CD14-positive monocyte (primary cell): ENCODE measurements around the gene MLC1. TPM values are rescaled to one million over a fixed set of nuclear protein-coding genes. Genes with fewer than 3 reads are reported as not detected.

ENCODE experiments used
- DNase-seq, 3 donors: peaks; one replicate each; pipeline ENCODE4 v3.0.0-alpha.2; 2011 to 2022
- H2AFZ ChIP-seq: 2 replicates; pipeline ENCODE4 v1.6.0; 2012; ENCODE audit warnings: mild to moderate bottlenecking, low read depth, low read length, inconsistent platforms; ENCODE audit not compliant: insufficient read depth, poor library complexity, severe bottlenecking
- H3K27ac ChIP-seq, 2 donors: 1 replicate in 1 of 2; 2 replicates in 1 of 2; pipeline ENCODE4 v1.5.1; 2012 to 2013; ENCODE audit warnings: low read length in 2 of 2, control low read depth in 1 of 2, inconsistent platforms in 1 of 2, low read depth in 1 of 2, mild to moderate bottlenecking in 1 of 2
- H3K27me3 ChIP-seq, 2 donors: one replicate each; pipeline versions ENCODE4 v1.6.0 to v1.6.1; 2011 to 2013; ENCODE audit warnings: low read length in 2 of 2; ENCODE audit not compliant: control insufficient read depth in 2 of 2, insufficient read depth in 2 of 2
- H3K36me3 ChIP-seq, 2 donors: replicated peaks in 1 of 2; 1 replicate in 1 of 2; 2 replicates in 1 of 2; pipeline versions ENCODE4 v1.5.1 to v1.6.1; 2012 to 2013; ENCODE audit warnings: low read length in 2 of 2, control low read depth in 1 of 2, inconsistent platforms in 1 of 2, mild to moderate bottlenecking in 1 of 2; ENCODE audit not compliant: insufficient read depth in 2 of 2, control insufficient read depth in 1 of 2
- H3K4me1 ChIP-seq, 2 donors: 1 replicate in 1 of 2; 2 replicates in 1 of 2; pipeline versions ENCODE4 v1.5.1 to v1.6.1; 2012 to 2013; ENCODE audit warnings: low read length in 2 of 2, control low read depth in 1 of 2, inconsistent platforms in 1 of 2, mild to moderate bottlenecking in 1 of 2, moderate library complexity in 1 of 2; ENCODE audit not compliant: insufficient read depth in 2 of 2, control insufficient read depth in 1 of 2
- H3K4me2 ChIP-seq: replicated peaks from 2 replicates; pipeline ENCODE3; 2012; ENCODE audit warnings: low read length, moderate library complexity, mild to moderate bottlenecking; ENCODE audit not compliant: poor library complexity, severe bottlenecking; ENCODE audit errors: extremely low read depth
- H3K4me3 ChIP-seq, 3 experiments: fragments of 200-600 bp in 1 of 3; sonication (generic) in 1 of 3; replicated peaks in 1 of 3; 1 replicate in 2 of 3; 2 replicates in 1 of 3; pipeline ENCODE4 v1.5.1; 2011 to 2013; ENCODE audit warnings: low read length in 3 of 3, mild to moderate bottlenecking in 3 of 3, control low read depth in 2 of 3, low read depth in 2 of 3, inconsistent platforms in 1 of 3, moderate library complexity in 1 of 3
- H3K79me2 ChIP-seq: 2 replicates; pipeline ENCODE4 v1.6.0; 2012; ENCODE audit warnings: mild to moderate bottlenecking, control low read depth, inconsistent platforms, low read length, moderate library complexity; ENCODE audit not compliant: insufficient read depth
- H3K9ac ChIP-seq: 2 replicates; pipeline ENCODE4 v1.6.0; 2017; ENCODE audit warnings: low read length, mild to moderate bottlenecking; ENCODE audit not compliant: insufficient read depth, poor library complexity, severe bottlenecking
- H3K9me3 ChIP-seq, 2 donors: replicated peaks in 1 of 2; 1 replicate in 1 of 2; 2 replicates in 1 of 2; pipeline versions ENCODE4 v1.5.1 to v1.6.1; 2012 to 2013; ENCODE audit warnings: low read length in 2 of 2, control low read depth in 1 of 2; ENCODE audit not compliant: control insufficient read depth in 1 of 2, insufficient read depth in 1 of 2
- H4K20me1 ChIP-seq: 2 replicates; pipeline ENCODE4 v1.6.0; 2012; ENCODE audit warnings: mild to moderate bottlenecking, low read length, control low read depth, moderate library complexity; ENCODE audit not compliant: insufficient read depth
- H3K27ac Mint-ChIP-seq, 7 donors: one replicate each; pipeline ENCODE4 v1.8.0; 2020; ENCODE audit warnings: mild to moderate bottlenecking in 7 of 7, mixed read lengths in 7 of 7, moderate library complexity in 6 of 7, inconsistent platforms in 2 of 7
- H3K27me3 Mint-ChIP-seq, 3 donors: one replicate each; pipeline ENCODE4 v1.8.0; 2021 to 2022; ENCODE audit warnings: low read depth in 3 of 3, mild to moderate bottlenecking in 3 of 3, mixed read lengths in 3 of 3, moderate library complexity in 3 of 3, inconsistent platforms in 1 of 3
- H3K36me3 Mint-ChIP-seq, 2 donors: one replicate each; pipeline ENCODE4 v1.8.0; 2020; ENCODE audit warnings: mixed read lengths in 2 of 2, inconsistent platforms in 1 of 2, mild to moderate bottlenecking in 1 of 2
- H3K4me1 Mint-ChIP-seq: one replicate; pipeline ENCODE4 v1.8.0; 2020; ENCODE audit warnings: mild to moderate bottlenecking, mixed read lengths
- H3K4me3 Mint-ChIP-seq, 2 donors: one replicate each; pipeline ENCODE4 v1.8.0; 2020; ENCODE audit warnings: mild to moderate bottlenecking in 2 of 2, mixed read lengths in 2 of 2, moderate library complexity in 1 of 2
- H3K9me3 Mint-ChIP-seq, 7 donors: one replicate each; pipeline ENCODE4 v1.8.0; 2020 to 2022; ENCODE audit warnings: mixed read lengths in 7 of 7, mild to moderate bottlenecking in 6 of 7, moderate library complexity in 6 of 7, inconsistent platforms in 2 of 7
- whole genome bisulfite sequencing: methylation state at CpG from one replicate; pipeline ENCODE4 v1.1.5; 2013; ENCODE audit warnings: missing lambda C conversion rate; ENCODE audit not compliant: insufficient coverage; 5-methylcytosine and 5-hydroxymethylcytosine counted together
- intact Hi-C, 2 donors: fragments of 100-400 bp; cut with micrococcal nuclease; formaldehyde crosslinking; loops; one replicate each; pipeline versions ENCODE4 v1.15.0 to v1.15.1; 2023
- polyA plus RNA-seq, 3 donors: library from polyadenylated mRNA; depleted of rRNA in 1 of 3; unstranded in 2 of 3; stranded (reverse) in 1 of 3; fragments of 300-500 nt in 2 of 3; fragments of >200 nt in 1 of 3; fragmentation: Illumina TruSeq in 2 of 3; gene quantifications; 1 replicate in 2 of 3; 2 replicates in 1 of 3; pipeline ENCODE4 v1.2.3, GENCODE V29; 2012 to 2021
- TF ChIP-seq, protein P1 (sequence below): fragments of 200-600 bp; IDR thresholded peaks from one replicate; pipeline ENCODE4 v1.8.0; 2022; ENCODE audit warnings: antibody characterized with exemption, mild to moderate bottlenecking

Gene MLC1
- polyA plus RNA-seq, 3 donors: 1.6 to 3.6 (median 1.8) TPM

DNA sequence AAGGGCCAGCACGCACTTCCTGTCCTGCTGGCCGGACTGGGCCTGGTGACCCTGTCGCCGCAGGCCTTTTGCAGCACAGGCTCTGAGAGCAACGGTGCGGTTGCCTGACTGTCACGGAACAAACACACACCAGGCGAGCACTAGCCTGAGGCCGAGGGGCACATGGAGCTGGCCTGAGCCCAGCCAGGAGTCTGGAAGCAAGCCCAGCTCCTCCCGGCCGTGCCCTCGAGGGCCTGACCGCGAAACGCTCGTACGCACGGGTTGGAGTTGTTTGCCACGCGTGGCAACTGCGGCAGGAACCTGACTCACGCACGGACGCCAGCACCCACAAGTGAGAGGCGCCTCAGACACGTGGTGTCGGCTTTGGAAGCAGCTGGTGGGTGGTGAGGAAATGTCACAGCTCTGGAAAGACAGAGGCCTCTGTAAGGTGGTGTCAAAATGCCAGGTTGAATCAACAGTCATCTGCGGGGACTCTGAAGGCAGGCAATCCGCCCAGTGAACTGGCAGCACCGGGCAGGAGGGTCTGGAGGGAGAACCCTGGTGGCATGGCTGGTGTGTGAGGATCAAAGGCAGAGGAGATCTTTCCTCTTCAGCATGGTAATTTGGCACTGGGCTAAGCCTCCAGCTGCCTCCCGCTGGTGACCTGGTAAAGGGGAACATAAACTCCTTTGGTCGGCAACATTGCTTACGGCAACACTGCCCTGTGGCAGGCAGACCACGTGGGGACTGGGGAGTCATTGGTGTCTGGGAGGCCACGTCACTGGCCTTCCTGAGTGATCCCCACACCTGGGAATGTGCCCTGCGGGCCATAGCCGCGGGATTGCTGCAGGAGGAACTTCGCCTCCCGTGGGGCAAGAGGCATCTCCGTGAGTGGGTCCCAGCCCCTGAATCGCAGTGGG, 57.3 kb downstream of the MLC1 start:
- no peaks in the 10 kb centered on the region for H3K36me3 Mint-ChIP-seq
- peaks cover 2% of the 10 kb centered on the region for H3K4me1 Mint-ChIP-seq
- H3K27ac Mint-ChIP-seq: peak overlapping the region in 1 of 7 donors; percentile 16
- Histone ChIP-seq H3K27ac (no peak overlapping the region), H2AFZ (no peak overlapping the region), H4K20me1 (no peaks in the 10 kb centered on the region), H3K79me2 (no peaks in the 10 kb centered on the region), H3K9ac (no peak overlapping the region), H3K27me3 (peaks cover 0 to 11% of the 10 kb centered on the region in 2 donors), H3K4me1 (peaks cover 0 to 6% of the 10 kb centered on the region in 2 donors), H3K36me3 (no peaks in the 10 kb centered on the region), H3K4me2 (no peak overlapping the region), H3K9me3 (no peaks in the 10 kb centered on the region), H3K4me3 (no peak overlapping the region)
- H3K27me3 Mint-ChIP-seq: peaks cover 16 to 32% (median 24%) of the 10 kb centered on the region in 3 donors
- 59% methylated on average over 42 of the region's 42 CpGs for WGBS
- TF ChIP-seq, protein P1, sequence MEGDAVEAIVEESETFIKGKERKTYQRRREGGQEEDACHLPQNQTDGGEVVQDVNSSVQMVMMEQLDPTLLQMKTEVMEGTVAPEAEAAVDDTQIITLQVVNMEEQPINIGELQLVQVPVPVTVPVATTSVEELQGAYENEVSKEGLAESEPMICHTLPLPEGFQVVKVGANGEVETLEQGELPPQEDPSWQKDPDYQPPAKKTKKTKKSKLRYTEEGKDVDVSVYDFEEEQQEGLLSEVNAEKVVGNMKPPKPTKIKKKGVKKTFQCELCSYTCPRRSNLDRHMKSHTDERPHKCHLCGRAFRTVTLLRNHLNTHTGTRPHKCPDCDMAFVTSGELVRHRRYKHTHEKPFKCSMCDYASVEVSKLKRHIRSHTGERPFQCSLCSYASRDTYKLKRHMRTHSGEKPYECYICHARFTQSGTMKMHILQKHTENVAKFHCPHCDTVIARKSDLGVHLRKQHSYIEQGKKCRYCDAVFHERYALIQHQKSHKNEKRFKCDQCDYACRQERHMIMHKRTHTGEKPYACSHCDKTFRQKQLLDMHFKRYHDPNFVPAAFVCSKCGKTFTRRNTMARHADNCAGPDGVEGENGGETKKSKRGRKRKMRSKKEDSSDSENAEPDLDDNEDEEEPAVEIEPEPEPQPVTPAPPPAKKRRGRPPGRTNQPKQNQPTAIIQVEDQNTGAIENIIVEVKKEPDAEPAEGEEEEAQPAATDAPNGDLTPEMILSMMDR: no peak
- H3K4me3 Mint-ChIP-seq: peak overlapping the region in 1 of 2 donors; percentile 15
- DNase-seq: no peak
- H3K9me3 Mint-ChIP-seq: peaks cover 0 to 3% (median 0%) of the 10 kb centered on the region in 7 donors
- intact Hi-C loops: no loop called here

DNA sequence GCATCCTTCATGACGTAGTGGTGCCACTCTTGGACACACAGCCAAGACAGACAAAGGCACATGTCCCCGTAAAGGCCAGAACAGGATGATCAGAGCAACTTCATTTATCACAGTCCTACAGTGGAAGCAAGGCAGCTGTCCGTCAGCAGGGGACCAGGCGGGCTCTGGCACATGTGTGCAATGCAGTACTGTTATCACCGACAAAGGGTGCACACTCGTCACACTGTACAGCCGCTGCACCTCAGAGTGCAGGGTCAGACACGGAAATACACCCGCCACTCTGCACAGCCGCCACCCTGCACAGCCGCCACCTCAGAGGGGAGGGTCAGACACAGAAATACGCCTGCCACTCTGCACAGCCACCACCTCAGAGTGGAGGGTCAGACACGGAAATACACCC, 59.2 kb downstream of the MLC1 start:
- Histone ChIP-seq H2AFZ (no peak overlapping the region), H4K20me1 (no peaks in the 10 kb centered on the region), H3K27me3 (peaks cover 0 to 11% of the 10 kb centered on the region in 2 donors), H3K4me1 (peaks cover 0 to 6% of the 10 kb centered on the region in 2 donors), H3K9me3 (no peaks in the 10 kb centered on the region), H3K79me2 (no peaks in the 10 kb centered on the region), H3K9ac (no peak overlapping the region), H3K36me3 (no peaks in the 10 kb centered on the region), H3K4me2 (no peak overlapping the region), H3K4me3 (no peak overlapping the region), H3K27ac (no peak overlapping the region)
- TF ChIP-seq, protein P1: no peak
- peaks cover 13 to 31% (median 18%) of the 10 kb centered on the region in 3 donors for H3K27me3 Mint-ChIP-seq
- peaks cover 2% of the 10 kb centered on the region for H3K4me1 Mint-ChIP-seq
- intact Hi-C loops: no loop called here
- no peak overlapping the region for H3K4me3 Mint-ChIP-seq
- H3K27ac Mint-ChIP-seq: no peak overlapping the region
- no peaks in the 10 kb centered on the region for H3K36me3 Mint-ChIP-seq
- WGBS: 96% methylated on average over 10 of the region's 13 CpGs
- peaks cover 0 to 3% (median 0%) of the 10 kb centered on the region in 7 donors for H3K9me3 Mint-ChIP-seq
- DNase-seq: no peak
